GM21786 (cell line): ENCODE results near the gene GSX2.

Source experiments
- ATAC-seq: cut with Tn5 transposase; IDR thresholded peaks from one replicate; pipeline ENCODE4 v1.9.1; 2021; ENCODE audit not compliant: unreplicated experiment

Gene GSX2

DNA sequence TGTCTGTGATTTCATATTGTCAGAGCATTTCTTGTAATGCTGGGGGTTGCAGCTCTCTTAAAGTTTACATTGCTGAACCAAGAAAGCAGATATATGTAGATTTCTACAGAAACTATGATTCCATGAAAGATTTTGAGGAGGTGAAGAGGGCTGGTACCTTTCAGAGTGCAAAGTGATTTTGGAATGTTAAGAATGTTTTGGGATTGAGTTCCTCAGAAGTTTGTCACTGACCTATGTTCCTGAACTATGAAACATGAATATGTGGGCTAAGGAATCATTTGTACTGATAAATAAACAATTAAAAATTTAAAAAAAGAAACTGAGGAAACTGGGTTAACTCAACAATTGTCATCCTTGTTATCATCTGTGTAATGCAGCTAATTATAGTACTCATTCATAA, 23.3 kb upstream of the GSX2 start:
- ATAC-seq = no peak

DNA sequence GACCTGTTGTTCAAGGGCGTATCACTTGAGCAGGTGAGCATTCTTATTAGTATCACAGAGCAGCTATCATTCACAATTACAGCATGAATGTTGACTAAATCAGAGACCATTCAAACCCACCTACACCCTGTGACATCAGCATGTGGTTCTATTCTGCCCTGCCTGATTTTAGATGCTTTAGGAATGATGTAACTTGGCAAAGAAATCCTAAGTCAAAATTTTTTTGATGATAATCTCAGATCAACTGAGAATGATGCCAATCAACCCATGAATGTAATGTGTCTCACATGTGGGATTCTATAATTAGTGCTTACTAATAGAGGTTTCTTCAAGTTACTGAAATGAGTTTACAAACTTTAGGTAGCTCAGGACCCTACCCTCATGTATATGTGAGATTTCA, 22.2 kb upstream of the GSX2 start:
- ATAC-seq = no peak

DNA sequence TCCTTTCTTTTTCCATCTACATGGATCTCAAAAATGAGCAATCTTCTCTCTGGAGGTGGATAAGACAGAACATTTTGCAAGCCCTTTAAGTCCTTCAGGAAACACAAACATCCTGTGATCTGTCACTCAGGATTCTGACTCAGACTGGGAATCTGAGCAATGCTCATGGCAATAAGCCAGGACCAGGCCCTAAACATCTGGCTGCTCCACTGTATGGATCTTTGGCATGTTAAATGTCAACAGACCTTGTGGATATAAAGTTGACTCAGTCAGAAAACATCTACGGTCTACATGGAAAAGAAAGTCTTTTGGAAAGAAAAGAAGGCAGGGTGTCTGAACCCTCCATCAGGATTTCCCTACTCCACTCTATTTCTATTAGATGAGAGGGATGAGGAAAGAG, 17.8 kb upstream of the GSX2 start:
- ATAC-seq = no peak

DNA sequence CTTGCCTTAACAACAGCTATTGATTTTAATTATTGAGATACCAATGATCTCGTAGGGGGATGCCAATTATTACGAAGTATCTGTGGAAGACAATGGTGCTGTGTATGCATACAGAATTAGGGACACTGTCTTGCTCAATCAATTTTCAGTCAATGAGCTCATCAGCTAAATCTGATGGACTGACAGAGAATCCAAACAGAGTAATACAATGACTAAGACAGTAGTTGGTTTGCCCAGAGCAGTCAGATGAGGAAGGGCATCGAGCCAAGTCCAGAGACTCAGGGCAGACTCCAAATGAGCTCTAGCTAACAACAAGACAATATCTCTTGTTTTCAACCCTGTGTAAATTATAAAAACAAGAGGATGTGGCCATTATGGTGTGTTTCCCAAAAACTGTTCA, 14.7 kb upstream of the GSX2 start:
- no peak for ATAC-seq

- no peak for ATAC-seq
Measured at GRCh38 chr4:54089875-54090274, 10.1 kb upstream of the GSX2 start.

DNA sequence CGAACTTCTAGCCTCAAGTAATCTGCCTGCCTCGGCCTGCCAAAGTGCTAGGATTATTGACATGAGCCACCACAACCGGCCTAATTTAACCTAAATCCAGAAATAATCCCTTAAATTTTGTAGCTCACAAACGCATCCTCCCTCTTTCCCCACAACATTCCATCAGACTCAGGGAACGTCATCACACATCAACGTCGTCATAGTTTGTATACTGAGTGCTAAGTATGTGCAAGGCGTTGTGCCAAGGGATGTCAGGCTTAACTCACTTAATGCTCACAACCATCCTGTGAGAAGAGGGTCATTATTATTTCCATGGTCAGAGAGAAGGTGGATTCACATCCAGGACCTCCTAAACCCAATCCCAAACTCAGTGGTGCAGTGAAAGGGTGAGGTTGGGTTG, 9.6 kb upstream of the GSX2 start:
- no peak for ATAC-seq

DNA sequence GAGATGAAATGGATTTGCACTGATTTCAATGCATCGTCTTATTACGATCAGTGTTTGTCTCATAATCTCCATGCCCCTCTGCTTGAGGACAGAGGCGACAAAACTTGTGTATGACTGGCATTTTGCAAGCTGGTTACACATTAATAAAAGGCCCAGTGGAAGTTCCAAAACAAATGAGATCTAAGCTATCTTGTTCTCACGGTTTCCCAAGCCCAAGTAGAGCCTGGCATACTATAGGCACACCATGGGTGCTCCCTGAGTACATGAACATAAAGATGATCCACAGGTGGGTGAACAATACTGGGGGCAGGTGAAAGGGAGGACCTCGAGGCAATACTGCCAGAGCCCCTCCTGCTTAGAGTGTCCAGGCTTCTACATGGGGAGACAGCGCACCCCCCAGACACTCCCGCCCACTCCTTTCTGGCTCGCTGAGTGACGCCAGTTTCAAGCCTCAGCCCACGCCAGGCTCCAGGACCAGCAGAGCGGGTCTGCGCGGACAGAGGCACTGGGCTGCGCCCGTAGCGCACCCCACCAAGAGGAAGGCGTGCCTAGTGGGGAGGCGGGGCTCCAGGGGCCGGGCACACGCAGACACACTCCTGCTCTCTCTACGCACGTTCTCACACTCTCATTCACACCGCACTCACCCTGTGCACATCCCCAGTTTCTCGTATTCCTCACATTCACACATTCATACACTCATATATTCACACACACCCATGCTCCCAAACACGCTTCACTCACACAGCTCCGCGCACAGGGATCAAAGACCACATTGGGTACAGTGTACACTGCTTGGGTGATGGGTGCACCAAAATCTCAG, 8.9 kb upstream of the GSX2 start:
- ATAC-seq = peak; percentile 41

DNA sequence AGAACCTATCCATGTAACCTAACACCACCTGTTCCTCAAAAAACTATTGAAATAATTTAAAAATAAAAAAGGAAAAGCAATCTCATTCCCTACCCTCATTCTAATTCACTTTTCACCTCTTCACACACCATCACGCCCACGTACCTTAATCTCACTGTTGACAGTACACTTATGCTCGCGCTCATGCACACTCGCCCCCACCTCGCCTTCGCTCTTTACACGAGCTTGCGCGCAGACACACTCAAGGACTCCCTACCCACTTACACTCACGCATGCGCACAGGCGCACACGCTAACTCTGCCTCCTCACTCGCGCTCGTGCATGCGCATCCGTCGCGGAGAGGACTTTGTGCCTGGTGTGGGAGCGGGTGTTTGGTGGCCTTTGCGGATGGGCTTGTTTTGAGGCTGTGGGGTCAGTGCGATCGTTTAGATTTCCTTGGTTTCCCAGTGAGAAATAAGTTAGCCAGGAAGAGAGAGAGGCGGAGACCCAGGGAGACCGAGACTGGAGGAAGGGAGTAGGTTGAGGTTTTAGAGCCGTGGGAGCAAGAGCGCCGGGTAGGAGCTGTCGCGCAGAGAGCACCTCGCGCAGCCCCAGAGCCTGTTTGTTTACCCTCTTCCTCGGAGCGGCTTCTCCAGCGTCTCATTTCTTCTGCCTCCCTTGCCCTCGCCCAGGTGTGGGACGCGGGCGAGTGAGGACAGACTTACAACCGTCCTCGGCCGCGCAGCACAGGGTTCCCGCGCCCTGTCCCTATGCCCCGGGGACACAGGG, 8.1 kb upstream of the GSX2 start:
- peak; percentile 56 for ATAC-seq

DNA sequence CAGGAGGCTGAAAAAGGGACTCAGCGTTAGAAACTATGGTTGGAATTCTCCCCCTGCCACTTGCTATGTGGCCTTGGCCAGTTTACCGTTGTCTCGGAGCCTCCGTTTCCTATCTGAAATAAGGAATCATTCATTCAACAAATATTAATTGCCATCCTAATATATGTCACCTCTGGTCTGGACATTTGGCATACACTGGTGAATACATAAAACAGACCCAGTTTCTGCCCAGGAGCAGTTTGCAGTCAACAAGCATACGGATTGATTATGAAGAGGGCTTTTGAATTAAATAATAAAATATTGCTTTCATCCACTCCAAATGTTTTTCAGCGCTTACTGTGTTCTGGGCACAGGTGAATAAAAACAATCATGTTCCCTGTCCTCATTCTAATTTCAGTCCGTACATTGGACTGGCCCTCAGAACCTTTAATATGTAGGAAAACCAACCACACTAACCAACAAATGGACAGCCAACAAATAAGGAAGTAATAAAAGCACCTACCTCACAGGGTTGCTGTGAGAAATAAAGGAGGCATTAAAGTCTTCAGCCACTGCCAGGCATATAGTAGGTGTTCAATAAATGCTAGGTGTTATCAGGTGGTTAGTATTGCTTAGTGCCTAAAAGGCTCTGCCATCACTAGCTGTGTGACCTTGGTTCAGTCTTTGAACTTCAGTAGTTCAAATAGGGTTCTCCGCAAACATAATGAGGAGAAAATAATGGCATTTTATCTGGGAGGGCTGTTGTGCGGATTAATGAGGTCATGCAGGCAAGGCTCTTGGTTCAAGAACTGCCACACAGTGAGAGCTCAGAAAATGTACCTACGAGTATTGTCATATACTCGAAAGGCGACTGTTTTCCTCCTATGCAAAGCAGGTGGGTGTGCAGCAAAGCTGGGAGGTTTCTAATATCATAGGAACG, 7.3 kb upstream of the GSX2 start:
- ATAC-seq = no peak

- ATAC-seq = no peak
Measured at GRCh38 chr4:54093324-54094240, 6.4 kb upstream of the GSX2 start.

DNA sequence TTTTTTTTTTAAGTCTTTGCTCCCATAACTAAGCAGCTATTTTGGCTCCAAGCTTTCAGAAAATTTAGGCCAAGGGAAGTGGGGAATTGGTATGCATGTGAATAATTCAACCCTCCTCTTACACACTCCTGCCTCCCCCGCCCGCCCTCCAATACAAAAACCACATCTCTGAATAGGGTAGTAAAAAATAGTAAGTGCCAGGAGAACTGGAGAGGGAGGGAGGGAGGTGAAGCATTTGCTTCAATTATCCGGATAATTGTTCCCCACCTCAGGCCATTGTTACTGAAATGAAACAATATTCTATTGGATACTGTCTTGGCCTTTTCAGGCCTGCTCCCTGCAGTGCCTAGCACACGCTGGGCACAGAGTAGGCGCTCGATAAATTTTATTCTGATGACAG, 5.5 kb upstream of the GSX2 start:
- no peak for ATAC-seq

DNA sequence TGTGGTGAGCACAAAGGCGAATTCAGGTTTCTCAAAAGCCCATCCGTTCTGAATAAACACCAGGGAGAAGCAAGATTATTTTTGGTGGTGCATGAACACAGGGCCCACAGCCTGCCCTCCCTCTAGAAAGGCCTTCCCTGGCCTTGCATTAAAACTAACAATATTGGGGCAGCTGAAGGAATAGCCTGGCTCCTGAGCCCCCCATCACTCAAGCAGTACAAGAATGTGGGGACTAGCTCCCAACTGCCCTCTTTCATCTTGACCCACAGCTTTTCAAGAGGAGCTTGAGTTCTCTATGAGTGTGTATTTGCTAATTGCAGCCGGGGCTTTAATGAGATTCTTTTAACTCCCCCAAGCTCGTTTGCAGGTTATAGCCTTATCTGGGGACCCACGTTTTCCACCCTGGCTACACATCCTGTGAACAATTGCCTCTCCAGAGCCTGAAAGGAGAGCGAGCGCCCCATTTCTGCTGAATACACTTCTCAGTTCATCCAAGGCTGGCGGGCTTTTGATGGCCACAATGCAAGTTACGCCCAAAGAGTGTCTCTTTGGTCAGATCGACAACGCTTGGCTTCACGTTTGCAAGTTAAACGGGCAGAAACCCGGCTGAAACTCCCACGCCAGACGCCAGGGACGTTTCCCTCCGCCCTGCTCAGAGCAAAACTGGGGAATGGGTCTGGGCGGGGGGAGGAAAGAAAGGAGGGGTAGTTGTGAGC, 4.7 kb upstream of the GSX2 start:
- no peak for ATAC-seq

- no peak for ATAC-seq
Measured at GRCh38 chr4:54096295-54096962, 3.5 kb upstream of the GSX2 start.

- no peak for ATAC-seq
Measured at GRCh38 chr4:54097152-54097551, 2.8 kb upstream of the GSX2 start.

DNA sequence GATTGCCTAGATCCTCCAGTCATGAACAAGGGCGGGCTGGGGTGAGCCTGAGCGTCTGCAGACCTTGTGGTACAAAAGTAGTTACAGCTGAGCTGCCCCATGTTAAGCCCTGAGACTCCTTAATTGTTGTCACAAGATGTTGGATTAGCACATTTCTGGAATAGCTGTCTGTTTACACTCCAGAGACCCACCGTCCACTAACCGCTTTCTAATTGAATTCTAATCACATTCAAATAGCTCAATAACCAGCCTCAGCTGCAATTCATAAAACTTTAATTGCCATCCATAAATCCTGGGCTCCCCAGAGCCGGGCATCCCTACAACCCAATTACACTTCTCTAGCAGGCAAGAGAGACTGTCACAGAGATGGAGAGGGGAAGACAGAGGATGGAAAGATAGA, 1.6 kb upstream of the GSX2 start:
- ATAC-seq = no peak

DNA sequence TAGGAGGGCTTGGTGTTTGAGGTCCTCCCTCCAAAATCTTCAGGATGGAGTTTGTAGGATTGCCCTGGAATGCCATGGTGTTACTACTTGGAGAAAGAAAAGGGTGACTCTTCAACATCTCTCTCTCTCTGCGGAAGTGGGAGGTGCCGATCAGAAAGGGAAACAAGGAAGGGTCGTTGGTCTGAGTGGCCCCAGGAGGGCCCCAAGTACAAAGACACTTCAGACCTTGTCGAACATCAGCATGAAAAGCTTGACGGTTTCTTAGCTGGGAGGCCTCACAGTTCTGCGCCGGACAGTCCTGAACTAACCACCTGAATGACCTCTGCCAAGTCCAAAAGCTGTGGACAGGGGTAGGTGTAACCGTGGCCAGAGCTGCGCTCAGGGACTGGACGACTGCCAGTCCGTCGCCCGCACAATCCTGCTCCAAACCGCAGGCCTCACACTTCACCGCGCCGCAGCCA, 646 bp upstream of the GSX2 start:
- no peak for ATAC-seq

GRCh38 chr4:54100595-54101189, 729 bp downstream of the GSX2 start:
- no peak for ATAC-seq

DNA sequence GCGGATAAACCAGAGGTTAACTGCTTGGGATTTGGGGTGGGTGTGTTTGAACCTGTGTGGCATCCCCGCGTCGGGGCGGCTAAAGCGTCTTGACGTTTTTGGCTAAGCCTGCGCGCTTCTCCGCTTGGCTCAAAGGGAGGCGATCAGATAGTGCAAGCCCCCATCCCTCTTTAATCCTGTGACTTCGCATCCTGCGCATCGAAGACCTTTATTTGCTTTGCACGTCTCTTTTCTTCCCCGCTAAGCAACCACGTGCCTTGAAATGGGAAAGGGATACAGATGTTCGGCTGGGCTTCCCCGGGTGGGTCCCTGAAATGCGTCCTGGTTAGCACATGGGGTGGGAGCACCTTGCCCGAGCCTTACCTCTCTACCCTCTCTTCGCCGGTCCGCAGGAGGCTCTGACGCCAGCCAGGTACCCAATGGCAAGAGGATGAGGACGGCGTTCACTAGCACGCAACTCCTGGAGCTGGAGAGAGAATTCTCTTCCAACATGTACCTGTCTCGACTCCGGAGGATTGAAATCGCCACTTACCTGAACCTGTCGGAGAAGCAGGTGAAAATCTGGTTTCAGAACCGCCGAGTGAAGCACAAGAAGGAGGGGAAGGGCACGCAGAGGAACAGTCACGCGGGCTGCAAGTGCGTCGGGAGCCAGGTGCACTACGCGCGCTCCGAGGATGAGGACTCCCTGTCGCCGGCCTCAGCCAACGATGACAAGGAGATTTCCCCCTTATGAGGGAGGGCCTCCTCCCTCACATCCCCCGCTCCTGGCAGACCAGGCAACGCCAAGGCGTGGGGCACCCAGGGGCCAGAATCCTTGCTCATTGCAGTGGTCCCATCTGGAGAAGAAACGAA, 1.5 kb downstream of the GSX2 start:
- ATAC-seq = no peak
